GM18870 (cell line): ENCODE results near the gene FRMD4A.

ENCODE experiments used
- ATAC-seq: cut with Tn5 transposase; IDR thresholded peaks from one replicate; pipeline ENCODE4 v1.9.1; 2021; ENCODE audit warnings: moderate library complexity; ENCODE audit not compliant: unreplicated experiment

FRMD4A gene

GRCh38 chr10:14330388-14331061, at the start of gene FRMD4A:
Gene FRMD4A, minus strand, starts transcription at chr10:14330924.
- no peak for ATAC-seq

DNA sequence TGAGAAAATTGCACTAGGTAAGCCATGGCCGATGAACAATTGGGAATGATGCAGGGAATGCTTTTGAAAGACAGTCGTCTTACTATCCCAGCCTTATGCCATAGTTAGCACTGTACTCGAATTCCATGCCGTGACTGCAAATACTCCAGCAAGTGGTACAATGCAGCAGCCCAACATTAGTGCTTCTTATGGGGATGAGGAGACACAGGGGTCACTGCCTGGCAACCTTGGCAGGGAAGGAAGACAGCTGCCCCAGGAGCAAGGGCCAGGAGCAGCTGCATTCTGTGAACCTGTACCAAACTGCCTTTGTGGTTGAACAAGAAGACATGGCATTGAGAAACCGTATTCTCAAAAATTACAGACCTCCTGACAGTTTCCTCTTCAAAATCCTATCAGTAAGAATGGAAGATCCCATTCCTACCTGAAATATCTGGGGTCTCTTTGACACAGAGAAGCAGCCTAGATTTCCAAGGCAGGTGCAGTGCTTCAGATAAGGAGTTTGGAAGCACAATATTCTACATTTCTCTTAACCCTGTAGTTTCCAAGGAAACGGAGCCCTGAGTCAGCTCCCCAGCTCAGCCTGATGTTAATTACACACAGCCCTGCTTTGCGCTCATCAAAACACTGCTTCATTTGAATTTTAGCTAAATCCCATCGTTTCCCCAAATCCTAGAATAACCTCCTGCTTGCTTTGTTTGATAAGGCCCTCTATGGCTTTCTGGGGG, 49.0 kb upstream of the FRMD4A start:
- no peak for ATAC-seq

DNA sequence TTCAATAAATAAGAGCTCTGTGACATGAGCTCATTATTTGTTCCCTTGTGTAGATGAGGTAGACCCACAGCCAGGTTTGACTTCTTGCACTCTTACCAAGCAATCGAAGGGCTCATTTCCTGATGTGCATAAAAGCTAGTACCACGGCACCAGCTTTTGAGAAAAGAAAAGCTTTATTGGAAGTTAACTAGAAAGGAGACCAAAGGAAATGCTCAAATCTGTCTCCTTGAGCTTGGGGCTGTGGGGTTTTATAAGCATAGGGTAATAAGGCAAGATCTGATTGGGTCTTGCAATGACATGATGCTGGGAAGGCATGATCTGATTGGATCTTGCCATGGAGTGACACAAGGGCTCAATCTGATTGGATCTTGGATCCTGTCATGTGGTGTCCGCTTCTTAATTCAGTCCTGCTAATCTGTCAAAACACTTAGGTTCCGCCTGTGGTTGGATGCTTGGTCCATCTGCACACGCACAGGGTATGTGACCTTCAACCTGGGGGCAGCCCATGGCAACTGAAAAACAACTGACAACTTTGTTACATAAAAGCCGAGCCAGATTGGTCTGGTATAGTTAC, 47.8 kb upstream of the FRMD4A start:
- ATAC-seq = no peak

- ATAC-seq = no peak
These were observed 47.0 kb upstream of the FRMD4A start for GRCh38 chr10:14377591-14378175.

DNA sequence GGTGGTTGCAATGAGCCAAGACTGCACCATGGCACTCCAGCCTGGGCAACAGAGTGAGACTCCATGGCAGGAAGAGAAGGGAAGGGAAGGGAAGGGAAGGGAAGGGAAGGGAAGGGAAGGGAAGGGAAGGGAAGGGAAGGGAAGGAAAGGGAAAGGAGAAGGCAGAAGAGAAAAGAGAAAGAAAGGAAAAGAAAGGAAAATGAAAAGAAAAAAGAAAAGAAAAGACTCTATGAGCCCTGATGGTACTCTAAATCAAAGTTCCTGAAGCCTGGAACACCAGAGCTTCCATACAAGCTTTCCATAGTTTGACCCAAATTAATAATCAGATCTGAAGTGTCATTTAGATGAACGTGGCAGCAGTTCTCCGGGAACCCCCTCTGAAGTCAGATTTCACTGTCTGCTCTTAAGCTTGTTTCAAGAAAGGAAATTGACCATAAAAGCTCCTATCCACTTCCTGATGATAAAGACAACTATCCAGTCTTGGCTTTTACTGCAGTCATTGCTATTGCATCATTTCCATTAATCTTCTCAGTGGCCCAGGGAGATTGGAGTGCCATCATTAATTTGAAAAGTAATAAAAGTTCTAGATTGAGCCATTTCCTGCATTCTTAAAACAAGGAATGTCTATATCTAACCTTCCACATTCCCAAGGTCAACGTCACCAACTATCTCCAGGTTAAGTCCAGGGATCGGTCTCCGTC, 44.2 kb upstream of the FRMD4A start:
- ATAC-seq = no peak

DNA sequence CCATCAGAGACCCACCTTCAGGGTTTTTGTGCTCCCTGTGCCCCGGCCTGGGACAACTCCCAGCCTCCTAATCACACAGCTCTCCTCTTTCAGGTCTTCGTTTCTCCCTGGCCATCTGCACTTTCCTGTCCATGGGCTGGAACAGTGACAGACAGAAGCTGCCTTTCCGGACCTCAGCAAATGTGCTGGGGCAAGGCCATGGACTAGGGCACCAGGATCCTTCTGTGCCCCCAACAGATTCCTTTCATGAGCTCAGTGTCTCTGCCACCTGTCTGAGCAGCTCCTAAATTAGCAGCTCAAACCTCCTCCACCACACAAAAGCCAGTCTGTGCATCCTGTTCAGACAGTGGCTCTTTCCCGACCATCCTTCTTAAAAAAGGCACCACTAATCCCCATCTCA, 41.9 kb upstream of the FRMD4A start:
- ATAC-seq = no peak

- no peak for ATAC-seq
These were observed 40.9 kb upstream of the FRMD4A start for GRCh38 chr10:14371581-14371980.

GRCh38 chr10:14370894-14371293, 40.2 kb upstream of the FRMD4A start:
- no peak for ATAC-seq

DNA sequence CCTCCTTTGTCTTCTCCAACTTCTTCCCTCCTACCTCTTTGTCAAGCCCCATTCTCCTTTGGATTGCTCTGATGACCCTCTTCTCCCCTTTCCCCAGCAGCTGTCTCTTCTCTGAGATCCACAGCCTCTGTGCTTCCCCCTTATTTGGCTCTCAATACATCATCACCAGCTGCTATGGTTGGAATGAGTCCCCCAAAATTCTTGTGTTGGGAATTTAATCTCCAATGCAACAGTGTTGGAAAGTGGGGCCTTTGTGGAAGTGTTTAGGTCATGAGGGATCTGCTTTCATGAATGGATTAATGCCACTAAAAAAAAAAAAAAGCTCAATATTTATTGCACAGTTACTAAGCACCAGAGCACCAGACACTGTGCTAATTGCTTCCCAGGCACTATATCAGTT, 39.2 kb upstream of the FRMD4A start:
- no peak for ATAC-seq

GRCh38 chr10:14366760-14367159, 36.0 kb upstream of the FRMD4A start:
- ATAC-seq = no peak

DNA sequence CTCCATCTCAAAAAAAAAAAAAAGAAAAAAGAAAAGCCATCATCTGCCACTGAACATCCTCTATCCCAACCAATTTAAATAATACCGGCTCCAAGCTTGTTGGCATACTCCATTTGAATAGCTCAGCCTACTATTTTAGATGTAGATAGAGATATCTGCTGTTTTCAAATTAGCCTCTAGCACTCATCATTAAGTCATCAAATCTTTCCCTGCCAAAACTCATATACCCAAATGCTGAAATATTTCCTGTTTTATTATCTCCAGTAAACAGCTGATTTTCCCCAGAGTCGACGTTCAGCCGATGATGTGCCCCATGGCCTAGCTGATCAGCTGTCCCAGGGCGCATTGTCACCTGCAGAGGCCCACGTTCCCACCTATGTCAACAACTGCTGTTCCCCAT, 34.5 kb upstream of the FRMD4A start:
- ATAC-seq = no peak

GRCh38 chr10:14362104-14362503, 31.4 kb upstream of the FRMD4A start:
- ATAC-seq = no peak

GRCh38 chr10:14360961-14361360, 30.2 kb upstream of the FRMD4A start:
- ATAC-seq = no peak

DNA sequence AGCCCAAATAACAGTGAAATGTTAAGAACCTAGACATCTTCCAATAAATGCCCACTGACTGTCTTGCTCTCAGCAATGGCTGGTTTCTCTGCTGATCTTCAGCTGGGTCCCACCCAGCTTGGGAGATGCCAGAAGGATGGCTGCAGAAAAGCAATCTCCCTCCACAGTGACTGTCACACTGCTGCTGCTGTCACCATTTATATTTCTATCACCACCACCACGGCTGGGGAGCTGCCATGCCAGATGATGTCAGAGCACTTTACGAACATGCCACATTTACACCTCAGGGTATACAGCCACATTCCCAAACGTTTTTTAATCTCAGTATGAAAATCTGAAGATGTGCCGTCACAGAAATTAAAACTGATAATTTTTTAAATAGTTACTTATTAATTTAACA, 29.8 kb upstream of the FRMD4A start:
- ATAC-seq = no peak

DNA sequence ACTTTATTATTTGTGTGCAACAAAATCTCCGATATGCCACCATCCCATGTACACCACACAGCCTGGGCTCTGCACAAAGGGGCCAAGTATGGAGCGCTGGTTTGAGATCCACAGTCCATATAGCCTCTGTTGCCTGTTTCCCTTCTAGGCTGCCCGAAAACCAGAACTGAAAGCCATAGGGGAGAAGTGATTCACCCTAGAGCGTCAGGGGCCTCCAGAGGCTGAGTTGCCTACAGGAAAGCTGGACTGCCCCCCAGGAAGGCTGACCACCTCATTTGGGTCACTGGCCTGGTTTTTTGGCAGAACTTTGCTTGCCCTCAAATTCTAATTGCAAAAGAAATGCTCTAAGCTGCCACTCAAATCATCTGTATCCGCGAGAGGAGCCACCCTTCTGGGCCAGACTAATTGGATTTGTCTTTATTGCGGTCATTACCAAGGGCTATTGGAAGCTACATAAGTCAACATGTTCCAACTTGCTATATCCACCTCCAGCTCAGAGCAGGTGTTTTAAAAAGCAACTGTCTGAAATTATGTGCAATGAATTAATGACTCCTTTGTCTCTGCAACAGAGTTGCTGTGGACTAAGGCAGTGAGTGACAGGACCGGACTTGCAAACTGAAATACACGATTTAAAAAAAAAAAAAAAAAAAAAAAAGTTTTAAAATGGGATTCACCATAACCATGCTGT, 28.3 kb upstream of the FRMD4A start:
- no peak for ATAC-seq

DNA sequence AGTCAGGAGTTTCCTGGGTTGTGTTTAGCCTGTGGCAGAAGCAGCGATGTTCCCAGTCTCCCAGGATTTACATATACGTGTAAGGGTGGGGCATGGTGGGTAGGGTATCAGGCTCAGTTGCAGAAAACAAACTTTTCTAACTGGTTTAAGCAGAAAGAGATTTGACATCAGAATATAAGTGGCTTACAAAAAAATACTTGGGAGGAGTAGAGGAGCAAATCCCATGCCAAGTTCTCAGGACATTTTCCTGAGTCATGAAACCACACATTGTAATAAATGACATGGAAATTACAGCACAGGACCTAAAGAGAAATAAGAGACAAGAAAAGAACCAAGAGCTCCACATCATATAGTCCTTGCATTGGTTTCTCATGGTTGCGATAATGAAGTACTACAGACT, 26.2 kb upstream of the FRMD4A start:
- ATAC-seq = no peak

- no peak for ATAC-seq
These were observed 25.0 kb upstream of the FRMD4A start for GRCh38 chr10:14355750-14356149.

DNA sequence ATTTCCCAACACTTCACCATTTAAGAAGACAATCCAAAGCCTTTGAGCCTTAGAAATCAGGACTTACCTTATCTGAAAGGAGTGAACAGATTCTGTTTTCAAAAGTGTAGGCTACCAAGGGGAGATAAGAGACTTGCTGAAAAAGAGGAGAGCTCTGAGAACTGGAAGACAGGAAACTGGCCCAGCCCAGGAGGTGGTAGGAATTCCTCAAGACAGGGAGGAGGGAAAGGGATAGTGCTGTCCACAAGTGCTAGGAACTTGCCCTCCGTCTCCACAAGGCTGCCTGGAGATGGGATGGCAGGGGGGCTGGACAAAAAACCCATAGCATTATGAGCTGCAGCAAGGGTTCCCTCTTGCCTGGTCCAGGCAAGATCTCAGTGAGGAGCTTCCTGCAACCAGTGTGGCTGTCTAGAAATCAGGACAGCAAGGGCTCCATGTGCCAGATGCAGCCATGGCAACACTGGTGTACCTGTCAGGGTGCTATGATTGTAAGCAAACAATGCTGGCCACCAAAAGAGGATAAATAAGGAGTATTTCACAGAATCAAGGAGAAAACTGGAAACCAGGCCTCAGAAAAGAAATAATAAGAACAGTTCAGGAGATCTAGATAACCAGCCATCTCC, 22.7 kb upstream of the FRMD4A start:
- no peak for ATAC-seq

- no peak for ATAC-seq
These were observed 19.3 kb upstream of the FRMD4A start for GRCh38 chr10:14350006-14350405.

GRCh38 chr10:14349081-14349480, 18.4 kb upstream of the FRMD4A start:
- ATAC-seq = no peak
